HepG2 (cell line): ENCODE results near the gene CNOT10. TPM values are rescaled to one million over a fixed set of nuclear protein-coding genes. Genes with fewer than 3 reads are reported as not detected.

Experiments
- DNMT3B ChIP-seq: conservative IDR thresholded peaks from 2 replicates; pipeline ENCODE4 v1.6.1; 2016; ENCODE audit warnings: missing biosample characterization, control low read depth
- GABPA ChIP-seq, 2 experiments: IDR thresholded peaks; 2 replicates each; pipeline ENCODE4 v1.6.1; 2011 to 2016; ENCODE audit warnings: low read depth in 2 of 2, low read length in 1 of 2, missing biosample characterization in 1 of 2, missing genetic modification characterization in 1 of 2
- GATA4 ChIP-seq: sonication (generic); IDR thresholded peaks from 2 replicates; pipeline ENCODE4 v1.6.1; 2016; ENCODE audit warnings: antibody characterized with exemption, low read depth, borderline replicate concordance
- HMG20A ChIP-seq: IDR thresholded peaks from 2 replicates; pipeline ENCODE4 v1.6.1; 2016; ENCODE audit warnings: borderline replicate concordance
- KAT7 ChIP-seq: IDR thresholded peaks from 2 replicates; pipeline ENCODE4 v1.6.1; 2018; ENCODE audit warnings: borderline replicate concordance, missing compliant biosample characterization
- NBN ChIP-seq: fragments of 450-650 bp; conservative IDR thresholded peaks from 2 replicates; pipeline ENCODE4 v1.6.1; 2017
- RBAK ChIP-seq: sonication (generic); formaldehyde crosslinking; IDR thresholded peaks from 2 replicates; pipeline ENCODE4 v1.5.1; 2020; ENCODE audit warnings: mild to moderate bottlenecking, missing genetic modification reagents
- SMAD9 ChIP-seq: sonication (generic); formaldehyde crosslinking; IDR thresholded peaks from 2 replicates; pipeline ENCODE4 v1.5.1; 2020; ENCODE audit warnings: mild to moderate bottlenecking, missing genetic modification reagents
- SOX13 ChIP-seq, 3 experiments: fragments of 450-650 bp in 1 of 3; sonication (generic) in 1 of 3; formaldehyde crosslinking in 1 of 3; IDR thresholded peaks in 2 of 3; conservative IDR thresholded peaks in 1 of 3; 2 replicates each; pipeline versions ENCODE4 v1.5.0 to v1.6.1; 2016 to 2020; ENCODE audit warnings: antibody characterized with exemption in 1 of 3, mild to moderate bottlenecking in 1 of 3, missing compliant biosample characterization in 1 of 3, missing genetic modification reagents in 1 of 3, moderate library complexity in 1 of 3
- TP53 ChIP-seq: sonication (generic); formaldehyde crosslinking; conservative IDR thresholded peaks from 2 replicates; pipeline ENCODE4 v1.4.0; 2020; ENCODE audit warnings: missing genetic modification reagents
- ZFP36L2 ChIP-seq: sonication (generic); formaldehyde crosslinking; IDR thresholded peaks from 2 replicates; pipeline ENCODE4 v1.4.0; 2020; ENCODE audit warnings: missing genetic modification reagents
- ZNF207 ChIP-seq: fragments of 450-650 bp; IDR thresholded peaks from 2 replicates; pipeline ENCODE4 v1.6.1; 2016; ENCODE audit warnings: antibody characterized with exemption, borderline replicate concordance
- ZNF34 ChIP-seq: sonication (generic); formaldehyde crosslinking; IDR thresholded peaks from 2 replicates; pipeline ENCODE4 v1.4.0; 2020; ENCODE audit warnings: mild to moderate bottlenecking, missing genetic modification reagents, borderline replicate concordance
- ZNF720 ChIP-seq: sonication (generic); formaldehyde crosslinking; IDR thresholded peaks from 2 replicates; pipeline ENCODE4 v1.4.0; 2020; ENCODE audit warnings: missing genetic modification reagents
- ZNF850 ChIP-seq: sonication (generic); formaldehyde crosslinking; conservative IDR thresholded peaks from 2 replicates; pipeline ENCODE4 v1.9.0; 2021; ENCODE audit warnings: mild to moderate bottlenecking, missing genetic modification reagents
- polyA plus RNA-seq, 8 experiments: library from polyadenylated mRNA; depleted of rRNA in 3 of 8; stranded (reverse) in 7 of 8; unstranded in 1 of 8; fragments of >200 nt; fragmentation: Illumina TruSeq in 4 of 8; extraction: Trizol in 4 of 8; gene quantifications; 2 replicates each; pipeline versions ENCODE4 v1.2.1 to v1.2.3, GENCODE V29; 2011 to 2016; ENCODE audit warnings: low read depth in 4 of 8, missing spikeins in 1 of 8, mixed read lengths in 1 of 8; ENCODE audit not compliant: insufficient read depth in 1 of 8
- total RNA-seq, 5 experiments: library from RNA; depleted of rRNA; stranded (reverse); fragments of >200 nt; fragmentation: Illumina TruSeq; extraction: Trizol; gene quantifications; 2 replicates each; pipeline ENCODE4 v1.2.3, GENCODE V29; 2016; ENCODE audit warnings: low read depth in 1 of 5
- TF ChIP-seq, protein P1 (sequence below): sonication (generic); formaldehyde crosslinking; IDR thresholded peaks from 2 replicates; pipeline ENCODE4 v1.4.0; 2020; ENCODE audit warnings: mild to moderate bottlenecking, missing genetic modification reagents, borderline replicate concordance
- TF ChIP-seq, protein P2 (sequence below): sonication (generic); formaldehyde crosslinking; IDR thresholded peaks from 2 replicates; pipeline ENCODE4 v1.5.1; 2020; ENCODE audit warnings: missing genetic modification reagents, mild to moderate bottlenecking, borderline replicate concordance

Gene CNOT10
- total and polyA plus RNA-seq, 2 of the 13 experiments (the other 11 are each of a cell fraction or from before 2014, with no cell fraction given), result 21.2 to 34.1 TPM

DNA sequence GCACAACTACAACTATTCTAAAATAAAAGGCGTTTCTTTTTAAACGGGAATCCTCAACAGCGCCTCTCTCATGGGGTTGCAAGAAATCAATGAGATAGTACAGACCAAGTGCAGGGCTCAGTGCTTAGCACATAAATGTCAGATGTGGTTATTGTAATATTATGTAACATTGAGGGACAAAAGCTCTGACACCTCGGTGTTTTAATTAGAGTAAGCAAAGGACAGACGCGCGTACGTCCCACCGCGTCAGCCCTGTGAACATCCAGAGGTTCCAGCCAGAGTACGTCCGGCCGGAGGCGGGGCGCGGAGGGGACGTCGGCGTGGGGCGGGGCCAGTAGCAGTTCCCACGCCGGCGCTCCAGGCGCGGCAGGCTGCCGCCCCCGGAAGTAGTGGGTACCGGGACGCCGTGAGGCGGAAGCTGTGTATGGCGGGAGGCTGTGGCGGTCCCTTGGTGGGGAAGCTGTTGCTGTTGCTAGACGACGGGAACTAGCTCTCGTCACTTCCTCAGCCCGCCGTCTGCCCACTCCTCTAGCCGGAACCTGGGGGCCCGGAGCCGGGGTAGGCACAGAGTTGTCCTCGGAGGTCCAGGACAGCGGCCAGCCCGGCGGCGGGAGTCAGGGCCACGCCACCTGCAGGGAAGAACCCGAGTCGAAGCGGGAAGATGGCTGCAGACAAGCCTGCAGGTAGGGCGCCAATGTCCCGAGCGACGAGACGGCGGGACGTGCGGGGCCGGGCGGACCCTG lies at the start of gene CNOT10 (continued):
- TF ChIP-seq, protein P1, sequence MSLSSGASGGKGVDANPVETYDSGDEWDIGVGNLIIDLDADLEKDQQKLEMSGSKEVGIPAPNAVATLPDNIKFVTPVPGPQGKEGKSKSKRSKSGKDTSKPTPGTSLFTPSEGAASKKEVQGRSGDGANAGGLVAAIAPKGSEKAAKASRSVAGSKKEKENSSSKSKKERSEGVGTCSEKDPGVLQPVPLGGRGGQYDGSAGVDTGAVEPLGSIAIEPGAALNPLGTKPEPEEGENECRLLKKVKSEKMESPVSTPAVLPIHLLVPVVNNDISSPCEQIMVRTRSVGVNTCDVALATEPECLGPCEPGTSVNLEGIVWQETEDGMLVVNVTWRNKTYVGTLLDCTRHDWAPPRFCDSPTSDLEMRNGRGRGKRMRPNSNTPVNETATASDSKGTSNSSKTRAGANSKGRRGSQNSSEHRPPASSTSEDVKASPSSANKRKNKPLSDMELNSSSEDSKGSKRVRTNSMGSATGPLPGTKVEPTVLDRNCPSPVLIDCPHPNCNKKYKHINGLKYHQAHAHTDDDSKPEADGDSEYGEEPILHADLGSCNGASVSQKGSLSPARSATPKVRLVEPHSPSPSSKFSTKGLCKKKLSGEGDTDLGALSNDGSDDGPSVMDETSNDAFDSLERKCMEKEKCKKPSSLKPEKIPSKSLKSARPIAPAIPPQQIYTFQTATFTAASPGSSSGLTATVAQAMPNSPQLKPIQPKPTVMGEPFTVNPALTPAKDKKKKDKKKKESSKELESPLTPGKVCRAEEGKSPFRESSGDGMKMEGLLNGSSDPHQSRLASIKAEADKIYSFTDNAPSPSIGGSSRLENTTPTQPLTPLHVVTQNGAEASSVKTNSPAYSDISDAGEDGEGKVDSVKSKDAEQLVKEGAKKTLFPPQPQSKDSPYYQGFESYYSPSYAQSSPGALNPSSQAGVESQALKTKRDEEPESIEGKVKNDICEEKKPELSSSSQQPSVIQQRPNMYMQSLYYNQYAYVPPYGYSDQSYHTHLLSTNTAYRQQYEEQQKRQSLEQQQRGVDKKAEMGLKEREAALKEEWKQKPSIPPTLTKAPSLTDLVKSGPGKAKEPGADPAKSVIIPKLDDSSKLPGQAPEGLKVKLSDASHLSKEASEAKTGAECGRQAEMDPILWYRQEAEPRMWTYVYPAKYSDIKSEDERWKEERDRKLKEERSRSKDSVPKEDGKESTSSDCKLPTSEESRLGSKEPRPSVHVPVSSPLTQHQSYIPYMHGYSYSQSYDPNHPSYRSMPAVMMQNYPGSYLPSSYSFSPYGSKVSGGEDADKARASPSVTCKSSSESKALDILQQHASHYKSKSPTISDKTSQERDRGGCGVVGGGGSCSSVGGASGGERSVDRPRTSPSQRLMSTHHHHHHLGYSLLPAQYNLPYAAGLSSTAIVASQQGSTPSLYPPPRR (CRISPR knock-in tag), result peak; percentile 37; the same call in 1 of the 2 replicates
- no peak; the same call in 1 of the 2 replicates for TF ChIP-seq ZNF34 (CRISPR knock-in tag)
- no peak for TF ChIP-seq ZFP36L2
- no peak for TF ChIP-seq NBN
- 0 out of 2 replicates have a peak, but pooled peaks have one; percentile 31 for TF ChIP-seq TP53 (CRISPR knock-in tag)
- TF ChIP-seq GABPA (IDR thresholded peaks at IDR 0.05; ENCODE audit: low read depth, low read length), result peak; percentile 96
- TF ChIP-seq GABPA (CRISPR knock-in tag; IDR thresholded peaks at IDR 0.05; ENCODE audit: low read depth), result peak; percentile 92
- no peak for TF ChIP-seq GATA4
- no peak for TF ChIP-seq ZNF720 (CRISPR knock-in tag)
- TF ChIP-seq KAT7, result no peak
- TF ChIP-seq DNMT3B (CRISPR knock-in tag), result no peak
- TF ChIP-seq ZNF850 (CRISPR knock-in tag), result no peak
- peak; percentile 29; the same call in 1 of the 2 replicates for TF ChIP-seq SMAD9 (CRISPR knock-in tag)
- TF ChIP-seq, protein P2, sequence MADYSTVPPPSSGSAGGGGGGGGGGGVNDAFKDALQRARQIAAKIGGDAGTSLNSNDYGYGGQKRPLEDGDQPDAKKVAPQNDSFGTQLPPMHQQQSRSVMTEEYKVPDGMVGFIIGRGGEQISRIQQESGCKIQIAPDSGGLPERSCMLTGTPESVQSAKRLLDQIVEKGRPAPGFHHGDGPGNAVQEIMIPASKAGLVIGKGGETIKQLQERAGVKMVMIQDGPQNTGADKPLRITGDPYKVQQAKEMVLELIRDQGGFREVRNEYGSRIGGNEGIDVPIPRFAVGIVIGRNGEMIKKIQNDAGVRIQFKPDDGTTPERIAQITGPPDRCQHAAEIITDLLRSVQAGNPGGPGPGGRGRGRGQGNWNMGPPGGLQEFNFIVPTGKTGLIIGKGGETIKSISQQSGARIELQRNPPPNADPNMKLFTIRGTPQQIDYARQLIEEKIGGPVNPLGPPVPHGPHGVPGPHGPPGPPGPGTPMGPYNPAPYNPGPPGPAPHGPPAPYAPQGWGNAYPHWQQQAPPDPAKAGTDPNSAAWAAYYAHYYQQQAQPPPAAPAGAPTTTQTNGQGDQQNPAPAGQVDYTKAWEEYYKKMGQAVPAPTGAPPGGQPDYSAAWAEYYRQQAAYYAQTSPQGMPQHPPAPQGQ, result no peak
- TF ChIP-seq SOX13 (IDR thresholded peaks at IDR 0.05), result no peak
- TF ChIP-seq SOX13 (CRISPR knock-in tag; conservative IDR thresholded peaks at IDR 0.05 in 1 of 2, IDR thresholded peaks at IDR 0.05 in 1 of 2), result peak in 1 of 2 experiments; percentile 46; a peak in 2 of 4 replicates
- no peak for TF ChIP-seq ZNF207
- TF ChIP-seq RBAK, result no peak
- no peak for TF ChIP-seq HMG20A (CRISPR knock-in tag)
